CD4-positive, alpha-beta T cell treated with Interleukin-17A for 1 hour (primary cell): ENCODE data around the gene COMP.

Experiments
- DNase-seq: peaks from one replicate; pipeline ENCODE4 v3.0.0-alpha.2; 2020

COMP gene

GRCh38 chr19:18782559-18783225, 8.4 kb downstream of the COMP start:
- DNase-seq: no peak

GRCh38 chr19:18781885-18782527, 9.1 kb downstream of the COMP start:
- DNase-seq: no peak

- DNase-seq: no peak
These were observed 10.0 kb downstream of the COMP start for GRCh38 chr19:18781047-18781600.

GRCh38 chr19:18780631-18781030, 10.5 kb downstream of the COMP start:
- no peak for DNase-seq

DNA sequence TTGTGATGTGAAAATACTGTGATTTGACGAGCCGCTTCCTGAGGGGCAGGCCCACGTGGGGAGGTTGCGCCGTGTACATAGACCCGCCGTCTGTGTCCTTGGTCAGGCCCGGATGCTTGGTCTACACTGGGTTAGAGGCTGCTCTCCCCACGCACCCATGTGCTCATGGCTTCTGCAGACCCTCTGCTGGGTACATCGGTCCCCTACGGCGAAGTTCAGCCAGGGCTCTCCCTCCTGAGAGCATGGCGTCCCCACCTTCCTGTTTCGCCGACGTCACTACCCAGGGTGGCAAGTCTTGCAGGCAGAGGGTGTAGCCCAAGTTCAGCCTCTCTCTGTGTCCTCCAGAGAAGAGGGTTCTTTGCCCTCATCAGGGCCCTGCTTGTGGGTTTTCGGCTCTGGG, 11.0 kb downstream of the COMP start:
- DNase-seq: no peak

- no peak for DNase-seq
These were observed 12.1 kb downstream of the COMP start for GRCh38 chr19:18778826-18779495.

DNA sequence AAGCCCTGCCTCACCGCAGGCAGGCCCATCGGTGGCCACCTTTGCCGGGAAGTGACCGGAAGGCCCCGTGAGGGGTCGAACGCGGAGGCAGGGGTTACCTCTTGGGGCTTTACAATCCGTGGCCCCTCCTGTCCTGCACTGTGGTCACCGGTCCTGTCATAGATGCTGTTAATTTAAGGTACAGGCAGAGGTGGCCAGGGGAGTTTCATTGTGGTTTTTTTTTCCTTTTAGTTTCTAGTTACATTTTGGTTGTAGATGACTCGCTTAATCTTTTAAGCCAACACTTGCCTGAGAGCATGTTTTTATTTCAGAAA, 13.1 kb downstream of the COMP start:
- no peak for DNase-seq

- DNase-seq: no peak
These were observed 13.6 kb downstream of the COMP start for GRCh38 chr19:18777301-18778075.

GRCh38 chr19:18776736-18777135, 14.4 kb downstream of the COMP start:
- DNase-seq: no peak

GRCh38 chr19:18776288-18776594, 14.9 kb downstream of the COMP start:
- no peak for DNase-seq

DNA sequence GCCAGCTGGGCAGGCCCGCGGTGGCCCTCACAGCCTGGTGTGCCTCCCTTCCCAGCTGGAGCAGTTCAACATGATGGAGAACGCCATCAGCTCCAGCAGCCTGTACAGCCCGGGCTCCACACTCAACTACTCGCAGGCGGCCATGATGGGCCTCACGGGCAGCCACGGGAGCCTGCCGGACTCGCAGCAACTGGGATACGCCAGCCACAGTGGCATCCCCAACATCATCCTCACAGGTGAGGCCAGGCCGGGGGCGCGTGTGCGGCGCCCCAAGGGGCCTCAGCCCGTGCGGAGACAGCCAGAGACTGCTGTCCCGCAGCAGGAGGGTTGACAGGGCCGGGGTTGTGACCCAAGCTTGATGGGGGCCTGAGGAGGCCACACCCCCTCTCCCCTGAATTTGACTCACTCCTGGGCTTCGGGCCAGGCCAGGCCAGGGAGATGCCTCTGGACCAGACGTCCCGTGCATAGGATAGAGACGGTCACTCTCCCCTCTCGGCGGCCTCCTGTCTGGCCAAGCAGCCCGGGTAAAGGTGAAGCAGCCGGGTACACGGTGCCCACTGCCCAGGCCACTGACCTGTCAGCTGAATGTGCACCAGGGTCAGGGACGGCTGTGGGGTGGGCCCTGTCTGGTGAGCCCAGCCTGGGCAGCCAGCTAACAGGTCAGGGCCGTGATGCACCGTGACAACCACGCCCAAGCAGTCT, 15.4 kb downstream of the COMP start:
- DNase-seq: no peak

DNA sequence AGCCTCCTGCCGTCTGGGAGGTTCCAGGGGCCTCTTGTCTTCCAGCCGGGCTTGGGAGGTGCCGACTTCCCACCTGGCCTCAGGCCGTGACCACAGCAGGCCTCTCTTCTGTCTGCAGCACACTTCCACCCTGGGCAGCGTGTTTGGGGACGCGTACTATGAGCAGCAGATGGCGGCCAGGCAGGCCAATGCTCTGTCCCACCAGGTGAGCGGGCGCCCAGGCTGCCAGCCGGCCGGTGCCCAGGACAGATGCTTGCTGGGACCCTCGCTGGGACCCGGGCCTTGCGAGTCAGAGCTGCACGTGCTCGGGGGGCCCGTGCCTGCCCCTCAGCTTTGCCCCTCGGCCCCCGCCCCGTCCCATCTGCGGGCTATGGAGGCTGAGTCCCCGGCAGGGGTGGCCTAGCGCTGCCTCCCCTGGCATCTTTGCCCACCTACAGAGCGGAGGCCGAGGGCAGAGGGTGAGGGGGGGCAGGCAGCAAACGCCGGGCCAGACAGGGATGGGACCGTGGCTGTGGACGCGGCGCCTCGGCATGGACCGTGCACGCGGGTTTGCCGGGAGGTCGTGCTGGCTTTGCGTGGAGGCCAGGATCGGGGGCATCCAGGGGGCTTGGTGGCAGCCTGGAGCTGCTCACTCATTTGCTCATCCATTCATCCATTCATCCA, 16.2 kb downstream of the COMP start:
- no peak for DNase-seq

DNA sequence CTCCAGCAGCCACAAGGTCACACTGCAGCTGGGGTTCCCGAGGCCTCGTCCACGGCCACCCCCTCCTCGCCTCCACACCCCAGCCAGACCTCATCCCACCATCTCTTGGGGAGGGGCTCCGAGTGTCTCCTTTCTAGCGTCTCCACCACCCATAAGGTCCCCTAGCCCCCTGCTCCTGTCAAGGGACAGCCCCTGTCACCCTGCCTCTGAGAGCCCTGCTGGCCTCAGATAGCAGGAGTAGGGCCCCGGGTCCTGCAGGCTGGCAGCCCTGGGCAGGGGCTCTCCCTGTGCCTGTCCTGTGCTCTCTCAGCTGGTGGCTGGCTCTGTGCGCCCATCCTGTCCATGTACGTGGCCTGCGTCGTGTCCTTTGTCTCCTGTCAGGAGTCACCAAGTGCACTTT, 17.0 kb downstream of the COMP start:
- no peak for DNase-seq

GRCh38 chr19:18773682-18774081, 17.4 kb downstream of the COMP start:
- no peak for DNase-seq

- DNase-seq: no peak
These were observed 18.2 kb downstream of the COMP start for GRCh38 chr19:18772620-18773587.

GRCh38 chr19:18771328-18772242, 19.5 kb downstream of the COMP start:
- no peak for DNase-seq

- DNase-seq: no peak
These were observed 20.3 kb downstream of the COMP start for GRCh38 chr19:18770663-18771327.

DNA sequence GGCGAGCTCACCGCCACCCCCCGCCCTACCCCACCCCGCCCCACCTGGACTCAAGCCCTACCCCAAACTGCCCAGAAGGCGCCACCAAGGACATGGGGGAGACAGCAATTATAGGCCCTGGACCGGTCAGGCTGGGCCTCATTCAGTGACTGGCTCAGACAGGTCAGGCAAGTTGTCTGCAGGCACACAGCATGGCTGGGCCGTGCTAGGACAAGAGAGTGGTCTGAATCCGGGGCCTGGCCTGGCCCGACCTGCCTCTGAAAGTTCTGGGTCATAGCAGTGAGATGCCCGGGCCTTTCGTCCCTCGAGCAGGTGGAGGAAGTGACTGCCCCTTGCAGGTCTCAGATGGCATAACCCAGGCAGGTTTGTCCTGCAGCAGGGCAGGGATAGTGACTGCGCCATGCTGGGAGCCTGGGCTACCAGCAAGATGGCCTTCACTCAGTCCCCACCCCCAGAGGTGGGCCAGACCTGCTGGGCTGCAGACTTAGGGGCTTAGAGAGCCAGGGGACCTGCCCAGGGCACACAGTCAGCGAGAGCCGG, 21.0 kb downstream of the COMP start:
- DNase-seq: no peak
